HG02571 (cell line): ENCODE measurements around the gene RPS6KL1.
"Not testable (repeated sequence)": the region's sequence is repeated elsewhere in the genome, so short reads cannot be mapped to it uniquely, and the experiment has no call there.

Experiments used
- ATAC-seq: cut with Tn5 transposase; IDR thresholded peaks from one replicate; pipeline ENCODE4 v1.9.1; 2021; ENCODE audit warnings: mild to moderate bottlenecking, moderate library complexity; ENCODE audit not compliant: unreplicated experiment

RPS6KL1 gene

DNA sequence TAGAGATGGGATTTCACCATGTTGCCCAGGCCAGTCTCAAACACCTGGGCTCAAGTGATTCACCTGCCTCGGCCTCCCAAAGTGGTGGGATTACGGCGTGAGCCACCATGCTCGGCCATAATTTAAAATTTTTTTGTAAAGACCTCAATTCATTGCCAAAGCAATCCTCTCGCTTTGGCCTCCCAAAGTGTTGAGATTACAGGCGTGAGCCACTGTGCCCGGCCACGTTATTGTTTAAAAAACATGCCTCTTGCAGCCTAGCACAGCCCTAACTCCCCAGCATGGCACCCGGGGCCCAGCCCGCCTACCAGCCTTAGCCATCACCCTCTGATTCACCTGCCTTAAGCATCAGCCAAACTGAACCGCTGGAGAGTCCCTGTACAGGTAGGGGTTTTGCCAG, 13.1 kb upstream of the RPS6KL1 start:
- no peak for ATAC-seq

DNA sequence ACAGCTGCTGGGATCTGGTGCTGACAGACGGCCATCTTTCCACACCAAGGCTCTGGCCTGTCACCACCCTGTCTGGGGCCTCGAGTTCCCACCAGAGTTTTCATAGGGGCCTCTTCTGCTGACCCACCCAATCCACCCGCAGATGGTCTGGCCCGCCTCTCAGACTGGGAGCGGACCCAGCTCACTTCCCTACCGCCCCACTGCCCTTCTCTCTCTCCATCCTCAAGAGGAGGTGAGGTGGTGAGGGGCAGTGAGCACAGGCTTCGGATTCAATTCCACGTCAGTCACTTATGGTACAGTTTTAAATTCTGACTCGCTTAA, 12.3 kb upstream of the RPS6KL1 start:
- no peak for ATAC-seq

DNA sequence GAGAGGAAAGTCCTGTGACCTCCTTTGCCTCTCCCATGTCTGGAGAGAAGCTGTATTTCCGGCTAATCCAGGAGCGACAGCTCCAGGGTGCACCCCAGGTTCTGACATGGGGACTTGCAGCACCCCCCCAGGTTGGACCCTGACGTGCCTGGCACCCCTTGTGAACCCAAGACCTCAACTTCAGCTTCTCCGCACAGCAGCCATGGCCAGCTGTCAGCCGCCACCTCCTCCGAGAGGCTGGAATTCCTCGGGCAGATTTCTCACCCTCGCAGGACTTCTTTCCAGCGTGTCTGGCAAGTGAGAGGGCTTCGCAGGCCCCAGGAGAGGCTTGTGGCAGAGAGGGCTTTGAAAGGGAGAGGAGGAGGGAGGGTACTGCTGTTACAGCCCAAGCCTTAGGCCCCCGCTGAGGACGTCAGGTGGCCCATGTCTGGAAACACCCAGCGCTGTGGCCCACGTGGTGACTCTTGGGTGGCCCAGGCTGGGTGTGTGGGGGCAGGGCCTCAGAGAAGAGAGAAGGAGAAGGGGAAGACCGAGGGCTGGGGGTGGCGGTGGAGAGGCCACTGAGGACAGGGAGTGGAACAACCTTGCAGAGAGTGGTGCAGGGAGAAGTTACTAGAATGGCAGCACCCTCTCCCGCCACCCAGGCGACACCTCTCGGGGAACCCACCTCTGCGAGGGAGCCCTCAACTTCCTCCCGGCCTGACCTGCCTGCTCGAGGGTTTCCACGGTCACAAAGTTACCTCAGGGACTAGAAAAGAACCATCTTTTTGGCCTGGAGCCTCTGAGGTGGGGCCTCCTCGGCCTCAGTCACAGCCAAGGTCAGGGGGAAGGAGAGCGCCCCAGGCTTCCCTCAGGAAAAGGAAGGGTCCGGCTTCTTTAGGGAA, 11.7 kb upstream of the RPS6KL1 start:
- ATAC-seq = no peak

DNA sequence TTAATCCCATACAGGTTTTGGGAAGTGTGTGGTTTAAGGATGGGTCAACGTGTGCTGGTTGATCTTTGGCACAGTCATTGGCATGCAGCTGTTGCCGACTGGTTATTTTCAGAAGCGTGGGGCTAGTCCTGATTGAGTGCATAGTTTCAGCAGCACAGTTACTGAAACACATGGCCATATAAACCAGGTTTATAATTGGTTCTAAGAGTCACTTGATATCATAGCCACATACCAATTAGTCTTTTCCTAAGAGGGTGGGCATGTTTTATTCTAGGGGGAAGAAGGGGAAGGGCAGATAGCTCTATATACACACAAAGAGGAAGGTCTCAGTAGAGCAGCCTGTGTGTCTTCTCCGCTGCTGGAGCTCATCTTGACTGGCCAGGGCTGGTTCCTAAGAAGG, 11.0 kb upstream of the RPS6KL1 start:
- no peak for ATAC-seq

DNA sequence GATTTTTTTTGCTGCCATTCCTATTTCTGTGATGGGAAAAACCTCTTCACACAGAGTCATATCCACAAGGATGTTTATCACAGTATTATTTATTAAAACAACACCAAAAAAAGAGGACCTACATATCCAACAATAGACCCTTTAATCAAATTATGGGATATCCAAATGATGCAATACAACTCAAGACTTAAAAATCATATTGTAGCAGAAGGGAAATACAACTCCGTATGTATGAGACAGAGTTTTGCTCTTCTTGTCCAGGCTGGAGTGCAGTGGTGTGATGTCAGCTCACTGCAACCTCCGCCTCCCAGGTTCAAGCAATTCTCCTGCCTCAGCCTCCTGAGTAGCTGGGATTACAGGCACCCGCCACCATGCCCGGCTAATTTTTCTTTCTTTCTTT, 9.9 kb upstream of the RPS6KL1 start:
- not testable (repeated sequence) for ATAC-seq

DNA sequence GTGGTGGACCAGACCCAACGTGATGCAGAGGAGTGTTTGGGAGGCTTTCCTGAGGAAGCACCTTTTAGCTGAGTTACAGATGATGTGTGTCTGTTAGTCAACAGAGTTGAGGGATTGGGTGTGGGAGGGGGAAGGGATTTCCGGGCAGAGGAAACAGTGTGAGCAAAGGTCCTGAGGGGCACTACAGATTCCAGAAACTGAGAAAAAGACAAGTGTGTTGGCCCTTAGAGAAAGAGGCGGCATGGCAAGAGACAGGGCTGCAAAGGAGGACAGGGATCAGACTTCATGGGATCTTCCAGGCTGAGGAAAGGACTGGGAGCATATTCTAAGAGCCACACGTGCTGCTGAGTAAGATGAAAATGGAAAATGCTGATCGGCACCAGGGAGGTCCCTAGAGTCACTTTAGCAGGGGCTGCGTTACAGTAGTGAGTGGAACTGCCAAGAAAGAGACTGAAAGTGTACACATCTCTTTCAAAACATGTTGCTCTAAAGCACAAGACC, 9.4 kb upstream of the RPS6KL1 start:
- ATAC-seq = no peak

DNA sequence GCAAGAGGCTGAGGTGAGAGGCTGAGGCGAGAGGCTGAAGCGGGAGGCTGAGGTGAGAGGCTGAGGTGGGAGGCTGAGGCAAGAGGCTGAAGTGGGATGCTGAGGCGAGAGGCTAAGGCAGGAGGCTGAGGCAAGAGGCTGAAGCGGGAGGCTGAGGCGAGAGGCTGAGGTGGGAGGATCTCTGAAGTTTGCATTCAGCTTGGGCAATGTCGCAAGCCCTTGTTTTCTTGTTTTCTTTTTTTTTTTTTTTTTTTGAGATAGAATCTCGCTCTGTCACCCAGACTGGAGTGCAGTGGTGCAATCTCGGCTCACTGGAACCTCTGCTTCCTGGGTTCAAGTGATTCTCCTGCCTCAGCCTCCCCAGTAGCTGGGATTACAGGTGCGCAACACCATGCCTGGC, 8.7 kb upstream of the RPS6KL1 start:
- not testable (repeated sequence) for ATAC-seq

DNA sequence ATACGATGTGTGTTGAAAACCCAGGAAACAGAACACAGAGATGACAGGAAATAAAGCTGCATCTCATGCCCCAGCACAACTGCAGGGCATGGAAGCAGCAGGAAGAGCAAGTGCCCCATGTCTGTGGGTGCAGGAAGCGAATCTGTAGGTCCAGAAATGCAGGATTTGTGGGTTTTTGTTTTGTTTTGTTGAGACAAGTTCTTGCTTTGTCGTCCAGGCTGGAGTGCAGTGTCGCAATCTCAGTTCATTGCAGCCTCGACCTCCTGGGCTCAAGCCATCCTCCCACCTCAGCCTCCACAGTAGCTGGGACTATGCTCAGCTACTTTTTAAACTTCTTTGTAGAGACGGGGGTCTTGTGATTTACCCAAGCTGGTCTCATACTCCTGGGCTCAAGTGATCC, 6.2 kb upstream of the RPS6KL1 start:
- no peak for ATAC-seq

DNA sequence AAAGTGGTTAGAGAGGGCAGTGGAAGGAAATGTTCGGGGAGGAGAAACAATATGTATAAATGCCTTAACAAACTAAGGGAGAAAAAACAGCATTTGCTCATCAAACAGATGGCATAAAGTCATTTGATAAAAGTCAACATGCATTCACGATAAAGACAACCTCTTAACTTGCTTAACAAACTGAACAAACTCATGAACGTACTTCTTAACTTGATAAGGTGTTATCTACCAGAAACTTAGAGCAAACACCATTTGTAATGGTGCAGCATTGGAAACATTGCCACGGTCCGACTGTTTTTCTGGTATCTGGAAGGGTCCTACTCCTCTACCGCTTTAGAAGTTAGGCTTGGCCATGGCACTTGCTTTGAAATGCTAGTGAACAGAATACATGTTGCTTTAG, 4.2 kb upstream of the RPS6KL1 start:
- no peak for ATAC-seq

DNA sequence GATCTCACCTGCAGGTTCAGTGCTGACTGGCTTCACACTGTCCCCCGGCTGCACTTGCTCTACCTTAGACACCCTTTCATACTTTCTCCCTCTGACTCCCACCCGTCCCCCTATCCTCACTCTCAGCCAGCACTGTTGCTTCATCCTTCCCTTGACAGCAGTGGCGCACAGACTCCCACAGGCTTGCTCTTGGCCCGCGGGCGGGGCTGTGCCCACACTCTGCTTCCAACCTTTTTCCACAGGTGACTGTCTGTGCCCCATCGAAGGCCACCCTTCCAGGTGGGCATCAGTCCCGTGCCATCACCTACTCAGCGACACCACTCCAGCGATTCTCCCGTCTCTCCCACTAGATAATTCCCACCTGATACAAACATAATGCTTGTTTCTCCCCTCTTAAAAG, 1.0 kb upstream of the RPS6KL1 start:
- ATAC-seq = no peak

DNA sequence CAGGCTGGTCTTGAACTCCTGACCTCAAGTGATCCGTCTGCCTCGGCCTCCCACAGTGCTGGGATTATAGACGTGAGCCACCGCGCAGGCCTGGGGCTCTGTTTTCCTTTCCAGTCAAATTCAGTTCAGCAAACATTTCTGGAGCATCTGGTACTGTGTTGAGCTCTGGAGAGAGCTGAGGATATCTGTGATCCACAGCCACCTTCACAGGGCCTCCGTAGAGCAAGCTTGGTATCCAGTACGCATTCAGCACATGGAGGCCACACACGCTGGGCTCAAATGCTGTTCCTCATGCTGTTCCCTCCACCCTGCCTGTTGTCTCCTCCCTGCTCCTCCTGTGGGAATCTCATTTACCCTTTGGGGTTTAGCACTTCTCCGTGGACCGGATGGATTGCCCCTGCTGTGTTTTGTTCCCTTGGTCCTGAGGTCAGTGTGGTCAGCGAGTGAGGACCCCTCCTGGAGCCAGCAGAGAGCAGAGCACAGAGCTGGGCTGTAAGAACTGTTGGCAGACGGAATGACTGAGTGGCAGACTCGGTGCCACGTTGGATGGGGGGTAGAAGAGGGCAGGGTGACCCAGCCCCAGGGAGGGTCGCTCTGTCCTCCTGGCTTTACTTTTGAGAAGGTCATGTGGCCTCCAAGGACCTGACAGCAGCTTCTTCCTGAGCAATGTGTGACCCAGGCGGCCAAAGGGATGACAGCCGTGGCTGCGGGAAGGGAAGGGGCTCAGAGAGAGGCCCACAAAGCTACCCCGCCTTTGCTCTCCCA, 891 bp downstream of the RPS6KL1 start:
- no peak for ATAC-seq

DNA sequence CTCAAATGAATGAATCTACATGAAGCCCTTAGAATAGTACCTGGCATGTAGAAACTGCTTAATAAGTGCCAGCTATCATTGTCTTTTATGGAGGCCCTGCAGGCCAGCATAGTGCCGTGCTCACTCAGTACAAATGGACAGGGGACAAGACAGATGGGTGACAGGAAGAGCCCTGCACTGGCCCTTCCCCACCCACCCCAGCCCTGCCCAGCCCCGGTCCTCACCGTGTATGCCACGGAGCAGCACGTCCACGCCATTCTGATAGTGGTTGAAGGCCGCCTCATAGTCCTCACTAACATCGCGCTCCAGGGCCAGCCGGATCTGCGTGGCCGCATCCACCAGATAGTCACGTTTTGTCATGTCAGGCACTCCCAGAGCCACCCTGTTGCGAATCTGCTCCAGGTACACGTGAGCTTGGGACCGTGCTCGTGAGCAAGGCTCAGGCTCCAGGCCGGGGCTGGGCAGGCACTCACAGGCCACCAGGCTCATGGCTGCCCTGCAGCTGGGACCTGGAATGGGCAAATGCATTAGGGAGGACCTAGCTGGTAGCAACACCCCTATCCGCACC, 1.9 kb downstream of the RPS6KL1 start:
- no peak for ATAC-seq

DNA sequence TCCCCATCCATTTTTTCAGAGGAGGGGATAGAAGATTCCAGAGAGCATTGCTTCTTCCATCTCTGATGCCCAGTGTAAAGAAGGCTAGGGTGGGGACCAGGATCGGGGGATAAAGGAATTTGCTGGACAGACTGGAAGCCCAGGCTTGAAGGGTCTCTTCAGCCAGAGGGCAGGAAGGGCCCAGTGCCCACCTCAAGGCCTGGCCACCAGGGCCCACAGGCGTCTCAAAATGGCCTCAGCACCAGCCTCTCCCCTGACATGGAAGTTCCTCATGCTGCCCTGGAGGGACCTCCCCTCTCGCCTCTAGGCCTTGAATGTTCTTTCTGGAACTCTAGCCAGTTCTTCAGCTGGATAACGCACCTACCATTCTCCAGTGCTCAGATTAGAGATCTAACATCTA, 2.8 kb downstream of the RPS6KL1 start:
- no peak for ATAC-seq

DNA sequence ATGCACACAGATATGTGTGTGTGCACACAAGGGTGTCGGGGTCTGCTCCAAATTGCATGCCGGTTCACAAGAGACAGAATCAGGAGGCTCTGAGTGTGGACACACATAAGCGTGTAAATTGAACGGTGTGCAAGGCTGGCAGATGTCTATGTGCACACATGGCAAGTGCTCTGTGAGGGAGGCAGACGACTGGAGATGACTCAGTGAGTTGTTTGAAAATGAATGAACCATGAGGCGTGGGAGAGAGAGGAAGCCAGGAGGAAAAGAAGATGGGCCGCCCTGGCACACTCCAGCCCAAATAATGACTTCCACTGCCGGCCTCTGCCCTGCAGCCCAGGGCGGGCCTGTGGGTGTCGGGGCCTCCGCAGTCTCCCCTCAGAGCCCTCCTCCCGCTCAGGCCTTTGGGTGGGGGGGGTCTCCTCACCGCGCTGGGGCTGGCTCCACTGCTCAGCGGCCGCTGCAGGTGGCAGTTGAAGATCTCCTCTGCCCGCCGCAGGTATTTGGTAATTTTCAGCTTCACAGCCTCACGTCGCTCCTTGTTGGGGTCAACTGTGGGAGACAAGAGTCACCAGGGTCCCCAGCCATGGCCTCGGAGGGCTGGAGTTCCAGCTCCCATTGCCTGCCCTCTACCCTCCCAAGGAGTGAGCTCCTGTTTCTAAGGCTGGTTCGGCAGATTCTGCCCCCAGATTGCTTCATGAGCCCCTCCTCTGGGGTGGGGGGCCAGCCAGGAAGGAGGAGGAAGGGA, 3.5 kb downstream of the RPS6KL1 start:
- ATAC-seq = no peak

DNA sequence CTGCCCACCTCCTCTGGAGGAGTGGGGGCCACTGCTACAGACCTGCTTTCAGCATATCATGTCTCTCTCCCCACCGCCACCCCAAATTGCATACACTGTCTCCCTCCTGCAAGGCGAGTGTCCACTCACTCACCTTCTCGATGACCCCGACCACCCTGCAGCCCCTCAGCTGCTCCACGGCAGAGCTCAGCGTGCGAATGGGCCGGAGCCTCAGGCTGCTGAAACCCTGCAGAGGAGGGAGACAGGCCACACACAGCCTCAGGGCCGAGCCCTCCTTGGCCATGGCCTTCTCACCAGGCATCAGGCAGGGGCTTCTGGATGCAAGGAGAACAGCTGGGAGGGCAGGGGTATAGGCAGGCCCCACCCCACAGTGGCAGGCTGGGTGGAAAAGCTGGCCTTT, 4.7 kb downstream of the RPS6KL1 start:
- ATAC-seq = no peak

DNA sequence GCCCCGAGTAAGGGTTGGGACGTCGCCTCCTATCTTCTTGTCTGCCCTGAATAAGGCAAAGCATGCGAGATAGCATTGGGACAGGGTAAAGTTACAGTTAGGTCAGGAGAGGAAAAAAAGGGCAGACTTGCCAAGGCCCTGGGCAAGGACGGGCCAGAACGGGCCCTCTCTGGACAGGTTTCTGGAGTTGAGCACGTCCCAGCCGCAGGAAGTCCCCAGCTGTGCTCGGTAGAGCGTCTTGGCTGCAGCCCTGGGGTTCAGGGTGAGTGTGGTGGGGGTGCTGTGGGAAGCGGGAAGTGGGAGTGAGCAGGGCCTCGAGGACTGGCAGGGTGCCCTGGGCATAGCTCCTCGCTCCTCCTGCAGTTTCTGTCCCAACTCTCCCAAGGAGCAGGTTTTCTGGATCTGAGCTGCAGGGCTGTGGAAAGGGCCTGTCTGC, 5.4 kb downstream of the RPS6KL1 start:
- no peak for ATAC-seq

DNA sequence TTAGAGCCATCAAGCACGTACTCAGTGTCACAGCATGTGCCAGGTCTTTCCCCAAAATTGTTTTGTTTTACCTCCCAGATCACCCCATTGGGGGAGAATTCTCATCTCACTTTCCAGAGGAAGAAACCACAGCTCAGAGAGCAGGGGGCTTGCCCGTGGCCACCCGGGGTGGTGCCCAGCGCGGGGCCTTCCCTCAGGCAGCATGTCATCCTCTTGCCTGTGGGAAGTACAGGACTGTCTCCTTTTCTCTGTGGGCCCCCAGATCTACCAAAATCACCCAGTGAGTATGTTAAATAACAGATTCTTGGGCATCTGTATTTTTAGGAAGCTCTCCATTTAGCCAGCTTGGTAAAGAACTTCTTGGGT, 5.9 kb downstream of the RPS6KL1 start:
- ATAC-seq = no peak

DNA sequence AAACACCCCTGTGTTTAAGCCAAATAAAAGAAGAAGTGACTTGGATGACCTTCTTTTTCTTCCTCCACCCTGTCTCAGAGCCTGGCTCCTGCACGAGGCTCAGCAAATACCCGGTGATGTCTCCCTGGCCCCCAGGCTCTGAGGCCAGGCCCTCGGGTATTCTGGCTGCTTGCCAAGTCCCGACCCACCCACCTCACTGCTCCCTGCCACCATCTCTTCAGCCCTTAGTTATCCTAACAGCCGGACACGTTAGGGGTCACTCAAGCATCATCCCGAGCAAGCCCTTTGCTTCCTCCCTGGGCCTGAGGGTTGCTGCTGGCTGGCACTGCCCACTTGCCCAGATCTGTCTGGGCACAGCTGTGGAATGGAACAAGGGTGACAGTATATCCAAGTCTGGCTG, 7.2 kb downstream of the RPS6KL1 start:
- ATAC-seq = no peak

DNA sequence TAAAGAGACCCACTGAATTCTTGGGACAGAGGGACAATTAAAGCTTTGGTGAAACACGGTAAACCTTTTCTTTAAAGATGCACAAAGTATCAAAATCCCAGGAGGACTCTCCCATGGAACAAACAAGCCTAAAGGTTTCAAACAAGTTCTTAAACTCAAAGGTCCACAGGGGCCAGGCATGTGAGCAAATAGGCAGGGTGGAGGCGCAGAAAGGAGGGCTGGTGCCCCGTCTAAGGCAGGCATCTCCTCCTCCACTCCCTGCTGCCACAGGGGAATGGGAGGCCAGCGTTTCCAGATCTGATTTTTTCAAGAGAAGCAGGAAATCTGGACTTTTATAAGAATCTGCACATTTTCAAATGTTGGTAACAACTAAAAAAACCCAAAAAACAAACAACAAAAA, 7.6 kb downstream of the RPS6KL1 start:
- no peak for ATAC-seq

DNA sequence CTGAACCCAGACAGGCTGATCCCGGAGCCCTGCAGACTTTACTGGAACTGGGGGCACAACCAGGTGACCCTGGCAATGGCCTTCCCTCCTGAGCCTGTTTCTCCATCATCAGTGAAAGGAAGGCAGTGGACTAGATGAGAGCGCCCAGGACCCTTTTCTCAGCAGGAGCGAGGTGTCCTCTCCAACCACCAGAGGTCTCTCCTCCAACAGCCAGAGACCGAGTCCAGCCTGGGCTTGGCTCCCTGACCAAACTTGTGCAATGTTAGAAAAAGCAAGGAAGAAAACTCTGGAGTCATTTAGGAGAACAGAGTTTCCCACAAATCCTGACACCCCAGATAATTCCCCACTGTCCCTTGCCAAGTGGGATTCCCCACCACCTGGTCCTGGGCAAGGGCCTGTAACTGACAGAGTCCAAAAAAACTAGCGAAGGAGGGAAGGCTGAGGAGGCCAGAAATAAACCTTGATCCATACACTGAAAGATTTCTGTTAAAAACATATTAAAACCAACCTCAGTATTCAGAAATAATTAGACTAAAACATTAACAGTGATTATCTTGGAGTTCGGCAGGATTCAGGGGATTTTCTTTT, 9.0 kb downstream of the RPS6KL1 start:
- ATAC-seq = no peak

DNA sequence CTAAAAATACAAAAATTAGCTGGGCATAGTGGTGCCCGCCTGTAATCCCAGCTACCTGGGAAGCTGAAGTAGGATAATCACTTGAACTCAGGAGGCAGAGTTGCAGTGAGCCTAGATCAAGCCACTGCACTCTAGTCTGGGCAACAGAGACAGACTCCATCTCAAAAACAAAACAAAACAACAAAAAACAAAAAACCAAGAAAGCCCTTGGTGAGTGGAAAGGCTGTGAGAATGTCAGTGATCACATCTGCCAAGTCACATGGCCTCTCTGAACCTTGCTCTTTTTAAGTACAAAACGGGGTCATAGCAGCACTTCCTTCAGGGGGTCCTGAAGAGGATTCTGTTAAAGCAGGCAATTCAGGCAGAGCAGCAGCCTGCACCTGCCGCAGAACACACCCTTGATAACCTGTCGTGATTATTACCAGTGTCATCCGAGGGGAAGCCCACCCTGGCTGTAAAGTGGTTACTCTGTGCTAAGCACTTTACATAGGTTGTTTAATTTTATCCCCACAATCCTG, 9.6 kb downstream of the RPS6KL1 start:
- ATAC-seq = no peak
